ENCODE data around the gene TNXB.

The TNXB gene

DNA sequence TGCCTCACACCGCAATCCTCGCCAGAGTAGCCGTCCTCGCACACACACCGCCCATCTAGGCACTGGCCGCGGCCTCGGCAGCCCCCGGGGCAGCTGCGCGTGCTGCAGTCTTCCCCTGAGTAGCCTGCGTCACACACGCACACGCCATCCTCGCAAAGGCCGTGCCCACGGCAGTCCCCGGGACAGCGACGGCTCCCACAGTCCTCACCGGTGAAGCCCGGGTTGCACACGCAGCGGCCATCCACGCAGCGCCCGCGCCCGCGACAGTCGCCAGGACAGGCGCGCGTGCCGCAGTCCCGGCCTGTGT, 13.1 kb downstream of the TNXB start:
- ATAC-seq (ENCODE audit: low read depth) = peak; percentile 40
- Histone ChIP-seq H3K27ac (ENCODE audit: poor library complexity, severe bottlenecking) (no peak overlapping the region), H3K4me3 (ENCODE audit: severe bottlenecking) (no peak overlapping the region), H3K9me3 (ENCODE audit: severe bottlenecking) (no peaks in the 10 kb centered on the region), H3K4me1 (ENCODE audit: insufficient read depth, poor library complexity, severe bottlenecking) (no peaks in the 10 kb centered on the region), H3K36me3 (ENCODE audit: low read depth) (no peaks in the 10 kb centered on the region), H3K27me3 (ENCODE audit: insufficient read depth, poor library complexity, severe bottlenecking) (peaks cover 30% of the 10 kb centered on the region)
- DNase-seq (ENCODE audit: low spot score) = no peak
- TF ChIP-seq CTCF (IDR thresholded peaks at IDR 0.05; ENCODE audit: poor library complexity, severe bottlenecking) = no peak

- H3K9me3 ChIP-seq (ENCODE audit: severe bottlenecking) = no peaks in the 10 kb centered on the region
- no peak overlapping the region for H3K27ac ChIP-seq (ENCODE audit: poor library complexity, severe bottlenecking)
- DNase-seq (ENCODE audit: low spot score) (no peak), ATAC-seq (ENCODE audit: low read depth) (no peak; the same call in 2 of the 3 replicates)
- H3K4me3 ChIP-seq (ENCODE audit: severe bottlenecking) = no peak overlapping the region
- H3K27me3 ChIP-seq (ENCODE audit: insufficient read depth, poor library complexity, severe bottlenecking) = peaks cover 30% of the 10 kb centered on the region
- peak; percentile 13 for TF ChIP-seq CTCF (IDR thresholded peaks at IDR 0.05; ENCODE audit: poor library complexity, severe bottlenecking)
- H3K36me3 ChIP-seq (ENCODE audit: low read depth) = no peaks in the 10 kb centered on the region
- H3K4me1 ChIP-seq (ENCODE audit: insufficient read depth, poor library complexity, severe bottlenecking) = no peaks in the 10 kb centered on the region
Measured at GRCh38 chr6:32095338-32096086, 13.6 kb downstream of the TNXB start.

- DNase-seq (ENCODE audit: low spot score) (no peak), ATAC-seq (ENCODE audit: low read depth) (no peak)
- Histone ChIP-seq H3K9me3 (ENCODE audit: severe bottlenecking) (no peaks in the 10 kb centered on the region), H3K27ac (ENCODE audit: poor library complexity, severe bottlenecking) (no peak overlapping the region), H3K4me1 (ENCODE audit: insufficient read depth, poor library complexity, severe bottlenecking) (no peaks in the 10 kb centered on the region), H3K4me3 (ENCODE audit: severe bottlenecking) (no peak overlapping the region), H3K27me3 (ENCODE audit: insufficient read depth, poor library complexity, severe bottlenecking) (peaks cover 29% of the 10 kb centered on the region), H3K36me3 (ENCODE audit: low read depth) (no peaks in the 10 kb centered on the region)
- TF ChIP-seq CTCF (IDR thresholded peaks at IDR 0.05; ENCODE audit: poor library complexity, severe bottlenecking) = no peak
Measured at GRCh38 chr6:32092760-32093497, 16.2 kb downstream of the TNXB start.

GRCh38 chr6:32089082-32089828, 19.9 kb downstream of the TNXB start:
- Histone ChIP-seq H3K27ac (ENCODE audit: poor library complexity, severe bottlenecking) (no peak overlapping the region), H3K36me3 (ENCODE audit: low read depth) (no peaks in the 10 kb centered on the region), H3K4me3 (ENCODE audit: severe bottlenecking) (no peak overlapping the region), H3K4me1 (ENCODE audit: insufficient read depth, poor library complexity, severe bottlenecking) (peaks cover 11% of the 10 kb centered on the region), H3K27me3 (ENCODE audit: insufficient read depth, poor library complexity, severe bottlenecking) (no peaks in the 10 kb centered on the region), H3K9me3 (ENCODE audit: severe bottlenecking) (no peaks in the 10 kb centered on the region)
- DNase-seq (ENCODE audit: low spot score) = no peak
- ATAC-seq (ENCODE audit: low read depth) = no peak
- no peak for TF ChIP-seq CTCF (IDR thresholded peaks at IDR 0.05; ENCODE audit: poor library complexity, severe bottlenecking)
